Epithelial cell of esophagus (primary cell): ENCODE results near the gene RGS2.

ENCODE experiments used
- DNase-seq: peaks from one replicate; pipeline ENCODE4 v3.0.0; 2010; ENCODE audit warnings: low read depth
- H3K4me3 ChIP-seq: 2 replicates; pipeline ENCODE4 v1.5.1; 2011; ENCODE audit warnings: mild to moderate bottlenecking, low read length, control low read depth
- TF ChIP-seq, protein P1 (sequence below): IDR thresholded peaks from 2 replicates; pipeline ENCODE4 v1.5.1; 2011; ENCODE audit warnings: low read depth, mild to moderate bottlenecking, low read length, control low read depth, inconsistent platforms; ENCODE audit not compliant: insufficient read depth; ENCODE audit errors: missing control alignments

Gene RGS2

DNA sequence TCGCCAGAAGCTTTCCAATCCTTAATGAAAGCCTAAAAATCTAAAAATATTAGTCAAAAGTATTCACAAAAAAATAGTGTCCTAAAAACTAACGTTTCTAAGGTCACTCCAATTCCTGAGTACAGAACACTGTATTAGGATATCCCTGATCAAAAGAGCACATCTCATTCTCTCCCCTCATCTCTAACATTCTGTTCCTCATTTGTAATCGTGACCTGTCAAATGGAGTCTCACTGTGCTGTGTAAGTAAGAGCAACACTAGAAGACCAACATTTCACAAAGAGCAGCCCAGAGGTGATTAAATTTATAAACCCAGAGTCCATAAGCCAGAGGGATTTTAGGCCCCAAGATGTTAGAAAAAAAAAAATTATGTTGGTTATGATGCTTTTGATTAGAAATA lies 26.3 kb downstream of the RGS2 start:
- TF ChIP-seq, protein P1, sequence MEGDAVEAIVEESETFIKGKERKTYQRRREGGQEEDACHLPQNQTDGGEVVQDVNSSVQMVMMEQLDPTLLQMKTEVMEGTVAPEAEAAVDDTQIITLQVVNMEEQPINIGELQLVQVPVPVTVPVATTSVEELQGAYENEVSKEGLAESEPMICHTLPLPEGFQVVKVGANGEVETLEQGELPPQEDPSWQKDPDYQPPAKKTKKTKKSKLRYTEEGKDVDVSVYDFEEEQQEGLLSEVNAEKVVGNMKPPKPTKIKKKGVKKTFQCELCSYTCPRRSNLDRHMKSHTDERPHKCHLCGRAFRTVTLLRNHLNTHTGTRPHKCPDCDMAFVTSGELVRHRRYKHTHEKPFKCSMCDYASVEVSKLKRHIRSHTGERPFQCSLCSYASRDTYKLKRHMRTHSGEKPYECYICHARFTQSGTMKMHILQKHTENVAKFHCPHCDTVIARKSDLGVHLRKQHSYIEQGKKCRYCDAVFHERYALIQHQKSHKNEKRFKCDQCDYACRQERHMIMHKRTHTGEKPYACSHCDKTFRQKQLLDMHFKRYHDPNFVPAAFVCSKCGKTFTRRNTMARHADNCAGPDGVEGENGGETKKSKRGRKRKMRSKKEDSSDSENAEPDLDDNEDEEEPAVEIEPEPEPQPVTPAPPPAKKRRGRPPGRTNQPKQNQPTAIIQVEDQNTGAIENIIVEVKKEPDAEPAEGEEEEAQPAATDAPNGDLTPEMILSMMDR = no peak
- no peak overlapping the region for H3K4me3 ChIP-seq
- no peak for DNase-seq

DNA sequence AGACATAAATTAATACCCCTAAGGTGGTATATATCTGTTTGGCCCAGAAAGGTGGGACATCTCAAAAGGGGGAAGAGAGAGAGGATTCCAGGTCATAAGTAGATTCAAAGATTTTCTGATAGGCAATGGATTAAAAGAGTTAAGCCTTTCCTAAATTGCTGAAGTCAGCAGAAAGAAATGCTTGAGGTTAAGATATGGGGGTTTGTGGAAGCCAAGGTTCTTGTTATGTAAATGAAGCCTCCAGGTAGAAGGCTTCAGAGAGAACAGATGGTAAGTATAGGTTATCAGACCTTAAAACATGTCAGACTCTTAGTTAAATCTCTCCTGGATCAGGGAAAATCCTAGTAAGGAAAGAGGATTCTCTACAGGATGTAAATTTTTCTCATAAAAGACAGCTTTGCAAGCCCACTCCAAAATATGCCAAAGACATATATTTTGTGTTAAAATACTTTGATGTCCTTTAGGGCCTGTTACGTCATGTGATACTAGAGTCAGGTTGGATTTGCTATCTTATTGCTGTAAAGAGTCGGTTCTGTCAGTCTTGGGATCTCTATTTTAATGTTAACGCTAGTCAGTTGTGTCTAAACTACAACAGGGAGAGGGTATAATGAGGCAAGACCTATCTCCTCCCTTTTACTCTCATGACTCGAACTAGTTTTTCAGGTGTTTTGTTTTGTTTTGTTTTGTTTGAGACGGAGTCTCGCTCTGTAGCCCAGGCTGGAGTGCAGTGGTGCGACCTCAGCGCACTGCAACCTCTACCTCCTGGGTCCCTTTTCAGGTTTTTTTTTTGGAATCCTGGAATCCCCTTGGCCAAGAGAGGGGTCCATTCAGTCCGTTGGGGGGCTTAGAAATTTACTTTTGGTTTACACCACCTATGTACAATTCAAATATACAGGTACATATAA lies 30.6 kb downstream of the RGS2 start:
- no peak overlapping the region for H3K4me3 ChIP-seq
- TF ChIP-seq, protein P1 = no peak
- DNase-seq = no peak

DNA sequence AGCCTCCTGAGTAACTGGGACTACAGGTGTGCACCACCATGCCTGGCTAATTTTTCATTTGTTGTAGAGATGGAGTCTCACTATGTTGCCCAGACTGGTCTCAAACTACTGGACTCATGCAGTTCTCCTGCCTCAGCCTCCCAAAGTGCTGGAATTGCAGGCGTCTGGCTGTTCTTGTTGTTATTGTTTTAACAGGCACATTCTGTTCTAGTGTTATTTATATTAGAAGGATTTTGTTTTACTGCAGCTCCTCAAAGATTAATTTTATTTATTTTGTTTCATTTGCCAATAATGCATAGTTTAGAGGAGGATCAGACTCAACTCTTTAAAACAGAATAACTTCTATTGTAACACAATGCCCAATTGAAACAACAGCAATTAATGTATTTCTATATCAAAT lies 35.5 kb downstream of the RGS2 start:
- H3K4me3 ChIP-seq = no peak overlapping the region
- TF ChIP-seq, protein P1 = no peak
- no peak for DNase-seq

DNA sequence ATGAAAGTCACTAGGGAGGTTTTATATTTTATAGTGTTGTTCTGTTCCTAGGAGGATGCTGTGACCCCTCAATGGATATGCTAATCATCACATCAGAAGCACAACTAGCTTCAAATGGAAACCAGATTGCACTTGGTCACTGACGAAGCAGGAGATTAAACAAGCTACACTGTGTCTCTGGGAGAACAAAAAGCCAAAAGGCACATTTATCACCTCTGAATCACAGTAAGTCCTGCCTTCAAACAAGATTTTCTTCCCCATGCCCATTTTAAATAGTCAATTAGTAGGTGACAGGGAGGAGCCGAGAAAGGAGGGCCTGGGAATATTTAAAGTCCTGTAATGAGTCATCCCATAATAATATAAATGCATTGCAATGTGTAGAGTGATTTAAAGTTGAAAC lies 38.1 kb downstream of the RGS2 start:
- TF ChIP-seq, protein P1 = no peak
- no peak overlapping the region for H3K4me3 ChIP-seq
- DNase-seq = peak; percentile 75

DNA sequence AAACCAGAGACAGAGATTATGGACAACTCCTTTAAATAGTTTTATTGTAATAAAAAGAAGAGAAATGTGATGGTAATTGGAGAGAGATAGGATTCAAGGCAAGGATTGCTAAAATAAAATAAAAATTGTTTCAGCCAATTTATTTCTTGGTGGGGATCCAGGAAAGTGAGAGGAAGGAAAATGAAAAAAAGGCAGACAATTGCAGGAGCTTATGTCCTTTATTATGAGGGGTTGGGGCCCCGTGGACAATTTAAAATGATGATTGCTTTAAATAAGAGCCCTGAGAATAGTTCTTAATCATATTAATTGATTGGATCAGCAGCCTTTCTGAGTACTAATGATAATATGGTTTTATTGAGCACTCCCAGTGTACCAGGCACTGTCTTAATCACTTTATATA lies 40.2 kb downstream of the RGS2 start:
- TF ChIP-seq, protein P1 = no peak
- no peak overlapping the region for H3K4me3 ChIP-seq
- DNase-seq = no peak

DNA sequence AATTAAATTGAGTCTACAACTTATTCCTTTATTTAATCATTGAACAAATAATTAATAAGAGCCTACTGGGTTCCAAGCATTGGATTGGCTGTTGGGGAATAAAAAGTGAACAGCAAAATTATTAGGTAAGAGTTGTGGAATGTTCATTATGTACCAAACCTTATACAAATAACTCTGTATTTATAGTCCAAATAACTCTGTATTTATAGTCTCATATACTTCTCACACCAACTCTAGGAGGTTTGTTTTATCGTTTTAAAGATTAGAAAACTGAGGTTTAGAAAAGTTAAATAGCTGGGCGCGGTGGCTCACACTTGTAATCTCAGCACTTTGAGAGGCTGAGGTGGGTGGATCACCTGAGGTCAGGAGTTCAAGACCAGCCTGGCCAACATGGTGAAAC lies 40.6 kb downstream of the RGS2 start:
- H3K4me3 ChIP-seq = no peak overlapping the region
- TF ChIP-seq, protein P1 = no peak
- no peak for DNase-seq
